K562 (cell line): ENCODE data around the gene KLHL29.

Source experiments
- DNMT1 ChIP-seq: fragments of 450-650 bp; IDR thresholded peaks from 2 replicates; pipeline ENCODE4 v1.6.1; 2016; ENCODE audit warnings: antibody characterized with exemption, mild to moderate bottlenecking
- EZH2 ChIP-seq: IDR thresholded peaks from 2 replicates; pipeline ENCODE4 v1.6.1; 2012; ENCODE audit warnings: low read depth, mild to moderate bottlenecking, inconsistent platforms, low read length, borderline replicate concordance
- IRF2 ChIP-seq: sonication (generic); formaldehyde crosslinking; IDR thresholded peaks from 2 replicates; pipeline ENCODE4 v1.8.1; 2022; ENCODE audit warnings: mild to moderate bottlenecking, missing genetic modification reagents
- MXI1 ChIP-seq: IDR thresholded peaks from 2 replicates; pipeline ENCODE4 v1.6.1; 2011; ENCODE audit warnings: low read depth, mild to moderate bottlenecking, improper control_type of control experiment, low read length
- NFATC3 ChIP-seq: fragments of 450-650 bp; IDR thresholded peaks from 2 replicates; pipeline ENCODE4 v1.6.1; 2017; ENCODE audit warnings: mild to moderate bottlenecking
- NR3C1 ChIP-seq: sonication (generic); formaldehyde crosslinking; IDR thresholded peaks from 2 replicates; pipeline ENCODE4 v1.8.1; 2022; ENCODE audit warnings: missing genetic modification reagents
- POLR2A ChIP-seq: fragments of 450-650 bp; conservative IDR thresholded peaks from 2 replicates; pipeline ENCODE4 v1.6.1; 2016
- ZC3H8 ChIP-seq: fragments of 450-650 bp; IDR thresholded peaks from 2 replicates; pipeline ENCODE4 v1.6.1; 2017
- ZKSCAN1 ChIP-seq: fragments of 150-350 bp; IDR thresholded peaks from 2 replicates; pipeline ENCODE4 v1.6.1; 2016; ENCODE audit warnings: low read depth, low read length
- ZNF347 ChIP-seq: fragments of 450-650 bp; formaldehyde crosslinking; IDR thresholded peaks from 2 replicates; pipeline ENCODE4 v1.4.0; 2020; ENCODE audit warnings: low read depth, mild to moderate bottlenecking, moderate library complexity
- TF ChIP-seq, protein P1 (sequence below), 3 experiments: IDR thresholded peaks in 2 of 3; conservative IDR thresholded peaks in 1 of 3; 2 replicates each; pipeline ENCODE4 v1.5.1; 2011 to 2012; ENCODE audit warnings: low read length in 3 of 3, mild to moderate bottlenecking in 3 of 3, control low read depth in 2 of 3, improper control_type of control experiment in 1 of 3, inconsistent platforms in 1 of 3, low read depth in 1 of 3, mixed read lengths in 1 of 3, moderate library complexity in 1 of 3; ENCODE audit not compliant: insufficient read depth in 2 of 3
- TF ChIP-seq, protein P2 (sequence below): IDR thresholded peaks from 3 replicates; pipeline ENCODE4 v1.6.1; 2011; ENCODE audit warnings: borderline replicate concordance, mild to moderate bottlenecking; ENCODE audit not compliant: insufficient read length, insufficient read depth

DNA sequence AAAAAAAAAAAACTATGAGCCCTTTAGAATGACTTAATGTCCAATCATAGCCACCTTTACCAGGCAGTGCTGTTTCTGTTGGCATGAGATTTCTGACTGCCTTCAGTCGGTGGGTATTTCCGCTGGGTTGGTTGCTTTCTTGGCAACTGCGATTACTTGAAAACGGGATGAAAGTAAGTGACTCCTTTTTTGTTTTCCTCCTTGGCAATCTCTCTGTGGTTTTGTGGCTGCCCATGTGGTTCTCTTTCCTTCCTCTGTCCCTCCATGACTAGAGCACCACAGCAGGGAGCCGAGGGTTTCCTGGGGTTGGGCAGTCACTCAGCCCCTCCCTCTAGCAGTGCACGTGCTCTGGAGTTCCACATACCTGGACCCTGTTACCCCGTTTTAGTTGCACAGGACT, 112.1 kb downstream of the KLHL29 start:
- TF ChIP-seq IRF2 (CRISPR knock-in tag) (no peak), EZH2 (no peak), POLR2A (no peak), NFATC3 (no peak), NR3C1 (CRISPR knock-in tag) (no peak), ZC3H8 (no peak), MXI1 (no peak), ZNF347 (CRISPR knock-in tag) (no peak), ZKSCAN1 (no peak), DNMT1 (no peak)
- TF ChIP-seq, protein P1, sequence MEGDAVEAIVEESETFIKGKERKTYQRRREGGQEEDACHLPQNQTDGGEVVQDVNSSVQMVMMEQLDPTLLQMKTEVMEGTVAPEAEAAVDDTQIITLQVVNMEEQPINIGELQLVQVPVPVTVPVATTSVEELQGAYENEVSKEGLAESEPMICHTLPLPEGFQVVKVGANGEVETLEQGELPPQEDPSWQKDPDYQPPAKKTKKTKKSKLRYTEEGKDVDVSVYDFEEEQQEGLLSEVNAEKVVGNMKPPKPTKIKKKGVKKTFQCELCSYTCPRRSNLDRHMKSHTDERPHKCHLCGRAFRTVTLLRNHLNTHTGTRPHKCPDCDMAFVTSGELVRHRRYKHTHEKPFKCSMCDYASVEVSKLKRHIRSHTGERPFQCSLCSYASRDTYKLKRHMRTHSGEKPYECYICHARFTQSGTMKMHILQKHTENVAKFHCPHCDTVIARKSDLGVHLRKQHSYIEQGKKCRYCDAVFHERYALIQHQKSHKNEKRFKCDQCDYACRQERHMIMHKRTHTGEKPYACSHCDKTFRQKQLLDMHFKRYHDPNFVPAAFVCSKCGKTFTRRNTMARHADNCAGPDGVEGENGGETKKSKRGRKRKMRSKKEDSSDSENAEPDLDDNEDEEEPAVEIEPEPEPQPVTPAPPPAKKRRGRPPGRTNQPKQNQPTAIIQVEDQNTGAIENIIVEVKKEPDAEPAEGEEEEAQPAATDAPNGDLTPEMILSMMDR (IDR thresholded peaks at IDR 0.05 in 2 of 3, conservative IDR thresholded peaks at IDR 0.05 in 1 of 3; ENCODE audit: insufficient read depth in 2 of 3, low read depth in 1 of 3, low read length in 3 of 3) = no peak
- TF ChIP-seq, protein P2, sequence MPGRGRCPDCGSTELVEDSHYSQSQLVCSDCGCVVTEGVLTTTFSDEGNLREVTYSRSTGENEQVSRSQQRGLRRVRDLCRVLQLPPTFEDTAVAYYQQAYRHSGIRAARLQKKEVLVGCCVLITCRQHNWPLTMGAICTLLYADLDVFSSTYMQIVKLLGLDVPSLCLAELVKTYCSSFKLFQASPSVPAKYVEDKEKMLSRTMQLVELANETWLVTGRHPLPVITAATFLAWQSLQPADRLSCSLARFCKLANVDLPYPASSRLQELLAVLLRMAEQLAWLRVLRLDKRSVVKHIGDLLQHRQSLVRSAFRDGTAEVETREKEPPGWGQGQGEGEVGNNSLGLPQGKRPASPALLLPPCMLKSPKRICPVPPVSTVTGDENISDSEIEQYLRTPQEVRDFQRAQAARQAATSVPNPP = no peak
